RWPE2 (cell line): ENCODE results near the gene CAVIN3.

ENCODE experiments used
- ATAC-seq: fragments of 200-7000 bp; cut with Tn5 transposase; 3 replicates; pipeline ENCODE4 v1.9.1; 2021; ENCODE audit warnings: low read depth
- DNase-seq: peaks from one replicate; pipeline ENCODE4 v3.0.0-alpha.2; 2020; ENCODE audit warnings: low spot score
- H3K27ac ChIP-seq: fragments of 450-650 bp; 2 replicates; pipeline ENCODE4 v1.5.1; 2017; ENCODE audit warnings: mild to moderate bottlenecking; ENCODE audit not compliant: poor library complexity, severe bottlenecking
- H3K27me3 ChIP-seq: fragments of 250-450 bp; sonication (Bioruptor Pico); 2 replicates; pipeline ENCODE4 v1.5.1; 2021; ENCODE audit warnings: mild to moderate bottlenecking, moderate library complexity; ENCODE audit not compliant: insufficient read depth, poor library complexity, severe bottlenecking
- H3K36me3 ChIP-seq: fragments of 250-450 bp; sonication (Bioruptor Pico); 2 replicates; pipeline ENCODE4 v1.5.1; 2020; ENCODE audit warnings: low read depth, mild to moderate bottlenecking, moderate library complexity
- H3K4me1 ChIP-seq: fragments of 250-450 bp; sonication (Bioruptor Pico); 2 replicates; pipeline ENCODE4 v1.5.1; 2021; ENCODE audit warnings: mild to moderate bottlenecking, moderate library complexity; ENCODE audit not compliant: insufficient read depth, poor library complexity, severe bottlenecking
- H3K4me3 ChIP-seq: fragments of 250-450 bp; sonication (Bioruptor Pico); 2 replicates; pipeline ENCODE4 v1.5.1; 2021; ENCODE audit warnings: mild to moderate bottlenecking, moderate library complexity; ENCODE audit not compliant: severe bottlenecking
- H3K9me3 ChIP-seq: fragments of 250-450 bp; sonication (Bioruptor Pico); 2 replicates; pipeline ENCODE4 v1.5.1; 2021; ENCODE audit warnings: mild to moderate bottlenecking, moderate library complexity; ENCODE audit not compliant: severe bottlenecking
- CTCF ChIP-seq: fragments of 450-650 bp; IDR thresholded peaks from one replicate; pipeline ENCODE4 v1.5.1; 2017; ENCODE audit warnings: mild to moderate bottlenecking, moderate library complexity; ENCODE audit not compliant: poor library complexity, severe bottlenecking

CAVIN3 gene, protein sequence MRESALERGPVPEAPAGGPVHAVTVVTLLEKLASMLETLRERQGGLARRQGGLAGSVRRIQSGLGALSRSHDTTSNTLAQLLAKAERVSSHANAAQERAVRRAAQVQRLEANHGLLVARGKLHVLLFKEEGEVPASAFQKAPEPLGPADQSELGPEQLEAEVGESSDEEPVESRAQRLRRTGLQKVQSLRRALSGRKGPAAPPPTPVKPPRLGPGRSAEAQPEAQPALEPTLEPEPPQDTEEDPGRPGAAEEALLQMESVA

DNA sequence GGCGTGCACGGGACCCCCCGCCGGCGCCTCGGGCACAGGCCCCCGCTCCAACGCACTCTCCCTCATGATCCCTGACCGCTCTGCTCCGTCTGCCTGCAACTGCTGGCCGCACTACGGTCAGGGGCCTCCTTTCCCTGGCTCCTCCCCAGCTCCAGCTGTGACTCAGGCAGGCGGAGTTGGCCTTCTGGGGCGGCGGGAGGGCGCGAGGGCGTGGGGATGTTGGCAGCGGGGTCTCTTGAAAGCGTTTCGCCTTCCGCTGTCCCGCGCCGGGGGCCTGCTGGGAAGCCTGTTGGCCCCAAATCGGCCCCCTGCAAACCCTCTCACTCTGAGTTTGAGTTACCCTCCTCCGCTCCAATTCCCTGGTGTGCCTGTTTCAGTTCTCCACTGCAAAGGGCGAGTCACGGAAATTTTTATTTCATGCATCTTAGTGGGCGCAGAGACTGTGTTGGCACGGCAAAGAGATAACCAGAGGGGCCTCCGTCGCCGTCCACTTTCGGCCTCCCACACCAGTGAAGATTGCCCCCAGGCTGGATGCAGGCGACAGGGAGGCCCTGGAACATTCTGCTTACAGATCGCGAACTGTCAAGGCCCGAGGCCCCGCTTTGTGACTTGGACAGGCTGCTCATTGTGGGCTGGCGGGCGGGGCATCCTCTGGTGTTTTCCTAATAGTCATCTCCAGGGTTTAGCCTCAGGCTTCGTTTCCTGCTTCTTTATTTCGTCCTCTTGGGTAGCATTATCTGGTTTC lies at the start of gene CAVIN3:
Gene CAVIN3, minus strand, starts transcription at position 91 of the 745 bp plus-strand sequence. Its CDS starts 25 bp downstream, at position 66.
- 0 out of 2 replicates have a peak, but pooled peaks cover 5% of the 10 kb centered on the region for H3K36me3 ChIP-seq
- DNase-seq (peak; percentile 82), ATAC-seq (peak; percentile 73)
- no peaks in the 10 kb centered on the region for H3K27me3 ChIP-seq
- H3K4me1 ChIP-seq: peaks cover 26% of the 10 kb centered on the region
- peak within 1 kb of the TSS; percentile 39 for H3K4me3 ChIP-seq
- TF ChIP-seq CTCF: no peak
- peak within 1 kb of the TSS; percentile 91 for H3K27ac ChIP-seq
- H3K9me3 ChIP-seq: no peaks in the 10 kb centered on the region

DNA sequence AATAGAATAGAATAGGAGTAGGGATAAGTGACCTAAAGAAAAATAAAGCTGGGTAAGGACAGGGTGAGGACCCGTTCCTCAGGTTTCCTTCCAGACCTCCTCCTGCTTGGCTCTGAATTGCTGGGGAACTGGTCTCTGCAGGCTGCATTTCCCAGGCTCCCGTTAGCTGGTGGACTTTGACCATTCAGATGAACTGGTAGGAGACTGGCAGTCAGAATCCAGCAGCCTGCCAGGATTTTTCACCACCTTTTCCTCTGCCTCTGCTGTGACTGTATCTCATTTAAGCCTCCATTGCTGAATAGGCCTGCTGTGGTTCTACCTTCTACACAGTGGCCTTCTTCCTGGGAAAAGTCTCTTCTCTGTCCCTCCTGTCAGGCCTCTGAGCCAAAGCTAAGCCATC lies 45.4 kb upstream of the CAVIN3 start:
- Histone ChIP-seq H3K36me3 (no peaks in the 10 kb centered on the region), H3K27me3 (no peaks in the 10 kb centered on the region), H3K9me3 (no peaks in the 10 kb centered on the region), H3K27ac (no peak overlapping the region), H3K4me3 (no peak overlapping the region), H3K4me1 (no peaks in the 10 kb centered on the region)
- no peak for TF ChIP-seq CTCF
- DNase-seq: no peak
- ATAC-seq: no peak

GRCh38 chr11:6362873-6363678 lies 42.8 kb upstream of the CAVIN3 start:
- H3K36me3 ChIP-seq: no peaks in the 10 kb centered on the region
- no peak overlapping the region for H3K4me3 ChIP-seq
- ATAC-seq: peak; percentile 96
- no peak overlapping the region for H3K27ac ChIP-seq
- H3K4me1 ChIP-seq: no peaks in the 10 kb centered on the region
- DNase-seq: peak; percentile 62
- peak; percentile 92 for TF ChIP-seq CTCF
- no peaks in the 10 kb centered on the region for H3K27me3 ChIP-seq
- H3K9me3 ChIP-seq: no peaks in the 10 kb centered on the region

- no peak for TF ChIP-seq CTCF
- no peak for DNase-seq
Observed at GRCh38 chr11:6362185-6362872, 42.0 kb upstream of the CAVIN3 start.

More at GRCh38 chr11:6362185-6362872, 42.0 kb upstream of the CAVIN3 start:
- Histone ChIP-seq H3K36me3 (no peaks in the 10 kb centered on the region), H3K9me3 (no peaks in the 10 kb centered on the region), H3K27ac (no peak overlapping the region), H3K27me3 (no peaks in the 10 kb centered on the region), H3K4me3 (no peak overlapping the region), H3K4me1 (no peaks in the 10 kb centered on the region)
- no peak for ATAC-seq
